ENCODE measurements around the gene RNU1-3. TPM values are rescaled to one million over a fixed set of nuclear protein-coding genes. Genes with fewer than 3 reads are reported as not detected.
A peak's percentile ranks its signal among the peaks of the same experiment; 100 is the strongest.
"Not testable (repeated sequence)": the region's sequence is repeated elsewhere in the genome, so short reads cannot be mapped to it uniquely, and the experiment has no call there.

RNU1-3 gene
- total RNA-seq, 1 donor from 2014 or later = under 0.01 TPM

DNA sequence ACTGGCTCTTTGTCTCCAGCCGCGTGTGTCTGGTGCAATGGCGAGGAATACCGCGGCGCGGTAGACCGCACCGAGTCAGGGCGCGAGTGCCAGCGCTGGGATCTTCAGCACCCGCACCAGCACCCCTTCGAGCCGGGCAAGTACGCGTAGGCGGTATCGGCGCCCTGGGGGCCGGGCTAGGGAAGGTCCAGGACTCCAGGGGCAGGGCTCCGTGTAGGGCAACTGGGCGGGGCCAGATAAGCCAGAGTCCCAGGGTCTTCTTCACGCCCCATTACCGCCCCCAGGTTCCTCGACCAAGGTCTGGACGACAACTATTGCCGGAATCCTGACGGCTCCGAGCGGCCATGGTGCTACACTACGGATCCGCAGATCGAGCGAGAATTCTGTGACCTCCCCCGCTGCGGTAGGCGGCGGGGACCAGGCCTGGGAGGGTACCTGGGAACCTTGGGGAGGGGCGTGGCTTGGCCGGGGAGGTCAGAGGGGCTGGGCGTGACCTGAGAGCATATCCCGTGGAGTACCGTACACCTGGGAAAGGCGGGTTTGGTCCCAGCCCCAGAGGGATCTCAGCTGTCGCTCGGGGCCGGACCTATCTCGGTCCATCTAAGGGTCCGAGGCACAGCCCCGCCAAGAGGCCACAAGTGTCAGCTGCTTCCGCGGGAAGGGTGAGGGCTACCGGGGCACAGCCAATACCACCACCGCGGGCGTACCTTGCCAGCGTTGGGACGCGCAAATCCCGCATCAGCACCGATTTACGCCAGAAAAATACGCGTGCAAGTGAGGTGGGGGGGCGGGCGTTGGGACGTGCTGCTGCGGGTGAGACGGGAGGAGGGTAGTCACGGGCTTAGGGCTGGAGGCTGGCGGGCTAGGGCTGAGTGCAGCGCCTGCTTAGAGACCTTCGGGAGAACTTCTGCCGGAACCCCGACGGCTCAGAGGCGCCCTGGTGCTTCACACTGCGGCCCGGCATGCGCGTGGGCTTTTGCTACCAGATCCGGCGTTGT lies 19.3 kb downstream of the RNU1-3 start:
- H3K27me3 Mint-ChIP-seq (ENCODE audit: insufficient read depth, low read depth); H3K36me3 Mint-ChIP-seq; H3K4me1 Mint-ChIP-seq; H3K9me3 Mint-ChIP-seq; H4K20me1 ChIP-seq (ENCODE audit: low read depth); H3K36me3 ChIP-seq; DNase-seq (ENCODE audit: low spot score); H3K27ac ChIP-seq; H3K4me1 ChIP-seq; H3K27ac Mint-ChIP-seq; H3K9ac ChIP-seq; H3K4me3 Mint-ChIP-seq; H3K9me3 ChIP-seq (ENCODE audit: low read depth): not testable (repeated sequence)
- peak; percentile 38 for TF ChIP-seq EZH2 (IDR thresholded peaks at IDR 0.05)
- peak; percentile 47 for TF ChIP-seq EZH2phosphoT487 (IDR thresholded peaks at IDR 0.05)
- Histone ChIP-seq H3K79me2 (ENCODE audit: low read depth) (peaks cover 19% of the 10 kb centered on the region), H3K27me3 (peaks cover 44% of the 10 kb centered on the region), H3K4me3 (peak overlapping the region; percentile 44), H3F3A (ENCODE audit: low read depth) (peaks cover 11% of the 10 kb centered on the region), H2AFZ (replicated peaks) (peak overlapping the region; percentile 86), H3K4me2 (peak overlapping the region; percentile 72)

- Histone ChIP-seq H3K27me3 (peaks cover 38% of the 10 kb centered on the region), H3K79me2 (ENCODE audit: low read depth) (peaks cover 25% of the 10 kb centered on the region), H3F3A (ENCODE audit: low read depth) (peaks cover 11% of the 10 kb centered on the region)
- not testable (repeated sequence) for DNase-seq (ENCODE audit: low spot score); H3K9me3 ChIP-seq (ENCODE audit: low read depth); H3K4me3 Mint-ChIP-seq; H3K4me3 ChIP-seq; H3K9ac ChIP-seq; H3K27me3 Mint-ChIP-seq (ENCODE audit: insufficient read depth, low read depth); H3K27ac Mint-ChIP-seq; H3K36me3 ChIP-seq; H3K4me1 ChIP-seq; H3K27ac ChIP-seq; H3K9me3 Mint-ChIP-seq; H3K4me1 Mint-ChIP-seq; H4K20me1 ChIP-seq (ENCODE audit: low read depth); H3K4me2 ChIP-seq; H3K36me3 Mint-ChIP-seq; H2AFZ ChIP-seq (replicated peaks)
These were observed 20.0 kb downstream of the RNU1-3 start for GRCh38 chr1:16646716-16647115.

- not testable (repeated sequence) for H3K27me3 Mint-ChIP-seq (ENCODE audit: insufficient read depth, low read depth)
- H3K4me3 Mint-ChIP-seq = peak overlapping the region; percentile 28
These were observed 20.6 kb downstream of the RNU1-3 start for GRCh38 chr1:16646061-16646664.

DNA sequence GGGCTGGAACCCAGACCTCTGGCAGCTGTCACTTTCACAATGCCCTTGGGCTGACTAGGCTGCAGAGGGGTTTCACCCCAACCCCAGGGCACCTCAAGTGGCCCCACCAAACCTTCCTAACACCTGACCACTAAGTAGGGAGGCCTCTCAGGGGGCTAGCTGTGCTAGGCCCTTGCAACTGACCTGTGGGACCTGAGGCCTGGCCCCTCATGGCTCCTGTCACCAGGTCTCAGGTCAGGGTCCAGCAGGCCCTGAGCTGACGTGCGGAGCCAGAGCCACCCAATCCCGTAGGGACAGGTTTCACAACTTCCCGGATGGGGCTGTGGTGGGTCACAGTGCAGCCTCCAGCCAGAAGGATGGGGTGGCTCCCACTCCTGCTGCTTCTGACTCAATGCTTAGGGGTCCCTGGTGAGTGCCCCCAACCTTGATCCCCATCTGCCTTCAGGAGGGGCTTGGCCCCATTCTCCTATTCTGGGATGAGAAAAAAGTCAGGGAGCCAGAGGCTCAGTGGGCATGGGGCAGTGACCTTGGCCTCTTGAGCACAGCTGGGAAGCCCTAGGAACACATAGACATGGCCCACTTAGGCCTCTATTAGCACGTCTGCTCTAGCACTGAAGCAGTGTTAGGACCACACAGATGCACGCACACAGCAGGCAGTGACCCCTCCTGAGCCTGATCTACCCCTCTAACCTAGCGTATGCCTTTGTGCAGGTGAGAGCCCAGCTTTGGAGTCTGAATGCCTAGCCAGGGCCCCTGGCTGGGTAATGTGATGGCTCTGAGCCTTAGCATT lies 21.3 kb downstream of the RNU1-3 start:
- H3F3A ChIP-seq (ENCODE audit: low read depth); H3K4me1 ChIP-seq; H3K27ac ChIP-seq; H3K36me3 Mint-ChIP-seq; H3K4me3 Mint-ChIP-seq; H3K27ac Mint-ChIP-seq; H4K20me1 ChIP-seq (ENCODE audit: low read depth); H3K4me1 Mint-ChIP-seq; H3K27me3 Mint-ChIP-seq (ENCODE audit: insufficient read depth, low read depth); H3K9me3 ChIP-seq (ENCODE audit: low read depth); H3K9me3 Mint-ChIP-seq; H3K36me3 ChIP-seq; H3K9ac ChIP-seq; H2AFZ ChIP-seq (replicated peaks): not testable (repeated sequence)
- DNase-seq (ENCODE audit: low spot score) = peak; percentile 44
- peaks cover 30% of the 10 kb centered on the region for H3K27me3 ChIP-seq
- peaks cover 38% of the 10 kb centered on the region for H3K79me2 ChIP-seq (ENCODE audit: low read depth)
- TF ChIP-seq EZH2phosphoT487 (IDR thresholded peaks at IDR 0.05) = peak; percentile 8
- H3K4me2 ChIP-seq = peak overlapping the region; percentile 79
- peak overlapping the region; percentile 56 for H3K4me3 ChIP-seq

More at GRCh38 chr1:16646061-16646664, 20.6 kb downstream of the RNU1-3 start:
- H3K4me1 ChIP-seq; H3K9me3 ChIP-seq (ENCODE audit: low read depth); DNase-seq (ENCODE audit: low spot score); H4K20me1 ChIP-seq (ENCODE audit: low read depth); H3K36me3 Mint-ChIP-seq; H3K4me3 ChIP-seq; H3F3A ChIP-seq (ENCODE audit: low read depth); H3K9ac ChIP-seq; H3K4me1 Mint-ChIP-seq; H3K27ac ChIP-seq; H2AFZ ChIP-seq (replicated peaks); H3K4me2 ChIP-seq; H3K9me3 Mint-ChIP-seq; H3K36me3 ChIP-seq: not testable (repeated sequence)
- Histone ChIP-seq H3K27me3 (peaks cover 34% of the 10 kb centered on the region), H3K79me2 (ENCODE audit: low read depth) (peaks cover 31% of the 10 kb centered on the region)
- H3K27ac Mint-ChIP-seq = peak overlapping the region; percentile 52

All from neural progenitor cell (in vitro differentiated cells).